ENCODE measurements around the gene TRNAU1AP. TPM values are rescaled to one million over a fixed set of nuclear protein-coding genes. Genes with fewer than 3 reads are reported as not detected.

Gene TRNAU1AP
- total and polyA plus RNA-seq, 2 of the 13 experiments (the other 11 are each of a cell fraction or from before 2014, with no cell fraction given) = 29.0 to 42.9 TPM

DNA sequence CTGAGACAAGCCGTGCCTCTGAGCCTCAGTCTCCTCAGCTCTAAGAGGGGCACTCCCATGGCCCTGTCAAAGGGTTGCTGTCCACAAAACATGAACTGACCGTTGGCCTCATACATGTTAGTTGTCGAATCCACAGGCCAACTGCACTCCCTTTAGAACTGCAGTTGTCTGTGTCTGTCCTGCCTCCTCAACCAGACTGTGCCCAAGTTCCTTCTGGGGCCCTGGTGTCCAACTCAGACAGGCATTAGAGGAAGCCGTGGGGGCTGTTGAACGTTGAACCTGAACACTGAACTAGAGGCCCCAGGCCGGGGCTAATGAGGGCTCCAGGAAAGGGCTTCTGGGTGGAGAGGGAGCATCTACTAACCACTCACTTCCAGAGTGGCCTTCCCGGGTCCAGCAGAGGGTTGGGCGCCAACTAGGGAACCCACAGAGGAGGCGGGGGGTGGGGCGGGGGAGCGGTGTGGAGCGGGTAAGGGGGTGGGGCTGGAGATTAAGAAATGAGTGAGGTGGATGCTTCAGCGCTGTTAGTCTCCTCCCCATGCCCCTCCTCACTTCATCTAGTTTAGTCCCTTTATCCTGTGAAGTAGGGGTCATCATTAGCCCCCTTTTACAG lies 38.9 kb downstream of the TRNAU1AP start, which contains the start of gene RAB42 (continued):
- TF ChIP-seq GMEB2 (CRISPR knock-in tag; IDR thresholded peaks at IDR 0.05; ENCODE audit: low read depth) (no peak), ZNF597 (CRISPR knock-in tag; IDR thresholded peaks at IDR 0.05) (no peak), ZNF281 (CRISPR knock-in tag; IDR thresholded peaks at IDR 0.05; ENCODE audit: borderline replicate concordance) (no peak), ZNF619 (CRISPR knock-in tag; IDR thresholded peaks at IDR 0.05) (no peak), ARNT2 (CRISPR knock-in tag; IDR thresholded peaks at IDR 0.05; ENCODE audit: low read depth) (no peak), THRA (CRISPR knock-in tag; IDR thresholded peaks at IDR 0.05; ENCODE audit: borderline replicate concordance) (0 out of 2 replicates have a peak, but pooled peaks have one; percentile 14), DMAP1 (CRISPR knock-in tag; IDR thresholded peaks at IDR 0.05) (no peak), NCOA2 (CRISPR knock-in tag; IDR thresholded peaks at IDR 0.05) (no peak), MLX (CRISPR knock-in tag; IDR thresholded peaks at IDR 0.05) (no peak), JARID2 (CRISPR knock-in tag; IDR thresholded peaks at IDR 0.05; ENCODE audit: insufficient replicate concordance) (no peak), ZNF34 (CRISPR knock-in tag; IDR thresholded peaks at IDR 0.05; ENCODE audit: borderline replicate concordance) (no peak), HDAC6 (IDR thresholded peaks at IDR 0.05; ENCODE audit: low read depth, low read length) (no peak), ZNF816 (CRISPR knock-in tag; IDR thresholded peaks at IDR 0.05; ENCODE audit: borderline replicate concordance) (no peak), ZNF891 (CRISPR knock-in tag; IDR thresholded peaks at IDR 0.05) (no peak), ZMAT3 (CRISPR knock-in tag; conservative IDR thresholded peaks at IDR 0.05) (no peak), ZNF850 (CRISPR knock-in tag; conservative IDR thresholded peaks at IDR 0.05) (no peak), TRIM24 (CRISPR knock-in tag; IDR thresholded peaks at IDR 0.05) (no peak), ZNF75D (CRISPR knock-in tag; IDR thresholded peaks at IDR 0.05; ENCODE audit: borderline replicate concordance) (no peak), SP1 (IDR thresholded peaks at IDR 0.05) (no peak), SP1 (CRISPR knock-in tag; IDR thresholded peaks at IDR 0.05) (no peak), HNRNPK (IDR thresholded peaks at IDR 0.05; ENCODE audit: low read depth, low read length, poor library complexity, severe bottlenecking) (no peak)
- TF ChIP-seq, protein P1, sequence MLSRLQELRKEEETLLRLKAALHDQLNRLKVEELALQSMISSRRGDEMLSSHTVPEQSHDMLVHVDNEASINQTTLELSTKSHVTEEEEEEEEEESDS (CRISPR knock-in tag; IDR thresholded peaks at IDR 0.05; ENCODE audit: borderline replicate concordance) = no peak
- TF ChIP-seq, protein P2, sequence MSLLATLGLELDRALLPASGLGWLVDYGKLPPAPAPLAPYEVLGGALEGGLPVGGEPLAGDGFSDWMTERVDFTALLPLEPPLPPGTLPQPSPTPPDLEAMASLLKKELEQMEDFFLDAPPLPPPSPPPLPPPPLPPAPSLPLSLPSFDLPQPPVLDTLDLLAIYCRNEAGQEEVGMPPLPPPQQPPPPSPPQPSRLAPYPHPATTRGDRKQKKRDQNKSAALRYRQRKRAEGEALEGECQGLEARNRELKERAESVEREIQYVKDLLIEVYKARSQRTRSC (CRISPR knock-in tag; IDR thresholded peaks at IDR 0.05; ENCODE audit: low read depth) = no peak
